Hepatocyte (in vitro differentiated cells): ENCODE measurements around the gene PCBP3. TPM values are rescaled to one million over a fixed set of nuclear protein-coding genes. Genes with fewer than 3 reads are reported as not detected.

Source experiments
- DNase-seq: peaks from one replicate; pipeline ENCODE4 v3.0.0-alpha.2; 2016; ENCODE audit warnings: low spot score
- H2AFZ ChIP-seq: fragments of 200-600 bp; sonication (generic); 2 replicates; pipeline ENCODE4 v1.6.0; 2016; ENCODE audit warnings: antibody characterized with exemption, mild to moderate bottlenecking
- H3K27ac ChIP-seq: fragments of 200-600 bp; sonication (generic); 2 replicates; pipeline ENCODE4 v1.5.1; 2016; ENCODE audit warnings: mild to moderate bottlenecking
- H3K27me3 ChIP-seq: fragments of 200-600 bp; sonication (generic); 2 replicates; pipeline ENCODE4 v1.6.1; 2016
- H3K36me3 ChIP-seq: fragments of 200-600 bp; sonication (generic); replicated peaks from 2 replicates; pipeline ENCODE4 v1.5.1; 2016; ENCODE audit warnings: low read depth; ENCODE audit not compliant: insufficient read depth
- H3K4me1 ChIP-seq: fragments of 200-600 bp; sonication (generic); 2 replicates; pipeline ENCODE4 v1.5.1; 2016; ENCODE audit warnings: mild to moderate bottlenecking, moderate library complexity; ENCODE audit not compliant: insufficient read depth
- H3K4me2 ChIP-seq: fragments of 200-600 bp; sonication (generic); 2 replicates; pipeline ENCODE4 v1.6.0; 2016
- H3K4me3 ChIP-seq: fragments of 200-600 bp; sonication (generic); 2 replicates; pipeline ENCODE4 v1.5.1; 2016; ENCODE audit warnings: mild to moderate bottlenecking
- H3K79me2 ChIP-seq: fragments of 200-600 bp; sonication (generic); 2 replicates; pipeline ENCODE4 v1.6.0; 2017; ENCODE audit warnings: mild to moderate bottlenecking
- H3K9me2 ChIP-seq: fragments of 200-600 bp; sonication (generic); replicated peaks from 2 replicates; pipeline ENCODE4 v1.6.0; 2017; ENCODE audit warnings: mild to moderate bottlenecking; ENCODE audit not compliant: insufficient read depth
- H3K9me3 ChIP-seq: fragments of 200-600 bp; sonication (generic); 2 replicates; pipeline ENCODE4 v1.5.1; 2016; ENCODE audit warnings: low read depth, mild to moderate bottlenecking
- H4K20me1 ChIP-seq: fragments of 200-600 bp; sonication (generic); 2 replicates; pipeline ENCODE4 v1.6.0; 2016; ENCODE audit warnings: mild to moderate bottlenecking; ENCODE audit not compliant: insufficient read depth, poor library complexity, severe bottlenecking
- EZH2 ChIP-seq: fragments of 200-600 bp; sonication (generic); IDR thresholded peaks from 2 replicates; pipeline ENCODE4 v1.6.1; 2016; ENCODE audit warnings: antibody characterized with exemption, mild to moderate bottlenecking, borderline replicate concordance
- EZH2phosphoT487 ChIP-seq: fragments of 200-600 bp; sonication (generic); IDR thresholded peaks from one replicate; pipeline ENCODE4 v1.6.1; 2018; ENCODE audit warnings: antibody characterized with exemption, mild to moderate bottlenecking, low read depth, moderate library complexity; ENCODE audit not compliant: unreplicated experiment, severe bottlenecking
- WGBS: methylation state at CpG from one replicate; pipeline ENCODE4 v1.1.6; 2016; ENCODE audit warnings: low lambda C conversion rate; ENCODE audit errors: missing lambda C conversion rate; 5-methylcytosine and 5-hydroxymethylcytosine counted together
- polyA plus RNA-seq: library from polyadenylated mRNA; unstranded; fragments of >200 nt; fragmentation: Nextera tagmentation; extraction: Ambion mirVana; gene quantifications from 2 replicates; pipeline ENCODE4 v1.2.1, GENCODE V29; 2016
- total RNA-seq: library from RNA; depleted of rRNA; stranded (reverse); fragments of >200 nt; gene quantifications from 2 replicates; pipeline ENCODE4 v1.2.3, GENCODE V29; 2014
- TF ChIP-seq, protein P1 (sequence below): fragments of 200-600 bp; sonication (generic); IDR thresholded peaks from 2 replicates; pipeline ENCODE4 v1.5.1; 2016; ENCODE audit warnings: antibody characterized with exemption, mild to moderate bottlenecking; ENCODE audit not compliant: poor library complexity

Gene PCBP3
- total and polyA plus RNA-seq, 2 experiments from 2014 or later: 3.1 to 8.8 TPM

DNA sequence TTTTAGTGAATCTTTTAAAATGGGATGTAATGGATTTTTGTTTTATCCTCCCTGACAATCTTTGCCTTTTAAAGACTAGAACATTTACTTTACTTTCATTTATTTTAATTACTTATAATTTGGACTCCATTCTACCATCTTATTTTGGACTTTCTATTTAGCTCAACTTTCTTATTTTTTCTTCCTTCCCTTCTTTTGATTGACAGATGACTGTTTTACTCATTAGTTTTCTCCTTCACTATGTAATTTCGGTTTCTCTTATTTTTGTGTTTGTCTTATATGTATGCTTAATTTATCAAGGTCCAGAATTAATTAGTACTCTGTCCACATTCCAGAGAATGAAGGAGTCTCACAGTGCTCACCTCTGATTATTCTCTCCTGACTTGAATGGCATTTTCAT, 109.9 kb downstream of the PCBP3 start:
- Histone ChIP-seq H3K27ac (no peak overlapping the region), H3K9me2 (no peaks in the 10 kb centered on the region), H3K4me2 (no peak overlapping the region), H4K20me1 (no peaks in the 10 kb centered on the region), H3K4me1 (no peaks in the 10 kb centered on the region), H3K4me3 (no peak overlapping the region), H3K9me3 (no peaks in the 10 kb centered on the region), H2AFZ (no peak overlapping the region), H3K79me2 (no peaks in the 10 kb centered on the region), H3K27me3 (no peaks in the 10 kb centered on the region), H3K36me3 (no peaks in the 10 kb centered on the region)
- TF ChIP-seq EZH2phosphoT487 (no peak), EZH2 (no peak)
- TF ChIP-seq, protein P1, sequence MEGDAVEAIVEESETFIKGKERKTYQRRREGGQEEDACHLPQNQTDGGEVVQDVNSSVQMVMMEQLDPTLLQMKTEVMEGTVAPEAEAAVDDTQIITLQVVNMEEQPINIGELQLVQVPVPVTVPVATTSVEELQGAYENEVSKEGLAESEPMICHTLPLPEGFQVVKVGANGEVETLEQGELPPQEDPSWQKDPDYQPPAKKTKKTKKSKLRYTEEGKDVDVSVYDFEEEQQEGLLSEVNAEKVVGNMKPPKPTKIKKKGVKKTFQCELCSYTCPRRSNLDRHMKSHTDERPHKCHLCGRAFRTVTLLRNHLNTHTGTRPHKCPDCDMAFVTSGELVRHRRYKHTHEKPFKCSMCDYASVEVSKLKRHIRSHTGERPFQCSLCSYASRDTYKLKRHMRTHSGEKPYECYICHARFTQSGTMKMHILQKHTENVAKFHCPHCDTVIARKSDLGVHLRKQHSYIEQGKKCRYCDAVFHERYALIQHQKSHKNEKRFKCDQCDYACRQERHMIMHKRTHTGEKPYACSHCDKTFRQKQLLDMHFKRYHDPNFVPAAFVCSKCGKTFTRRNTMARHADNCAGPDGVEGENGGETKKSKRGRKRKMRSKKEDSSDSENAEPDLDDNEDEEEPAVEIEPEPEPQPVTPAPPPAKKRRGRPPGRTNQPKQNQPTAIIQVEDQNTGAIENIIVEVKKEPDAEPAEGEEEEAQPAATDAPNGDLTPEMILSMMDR: no peak
- DNase-seq: no peak
- WGBS: 87% methylated on average over 1 of the region's 1 CpG

DNA sequence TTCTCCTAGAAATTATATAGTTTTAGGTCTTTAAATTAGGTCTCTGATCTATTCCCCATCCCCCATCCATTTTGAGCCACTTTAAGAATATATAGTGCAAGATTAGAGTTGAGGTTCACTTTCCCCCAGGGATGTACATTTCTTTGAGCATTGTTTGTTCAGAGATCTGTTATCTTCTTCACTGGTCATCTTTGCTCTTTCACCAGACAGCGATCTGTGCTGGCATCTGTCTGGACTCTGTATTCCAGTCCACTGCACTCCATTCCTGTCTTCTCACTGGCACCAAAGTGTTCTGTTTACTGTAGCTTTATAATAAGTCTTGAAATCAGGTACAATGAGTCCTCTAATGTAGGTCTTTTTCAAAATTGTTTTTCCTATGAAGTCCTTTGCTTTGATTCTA, 112.5 kb downstream of the PCBP3 start:
- DNase-seq: no peak
- Histone ChIP-seq H3K27ac (no peak overlapping the region), H3K36me3 (no peaks in the 10 kb centered on the region), H3K4me1 (no peaks in the 10 kb centered on the region), H3K4me2 (no peak overlapping the region), H4K20me1 (no peaks in the 10 kb centered on the region), H3K4me3 (no peak overlapping the region), H2AFZ (no peak overlapping the region), H3K27me3 (no peaks in the 10 kb centered on the region), H3K79me2 (no peaks in the 10 kb centered on the region), H3K9me2 (no peaks in the 10 kb centered on the region), H3K9me3 (no peaks in the 10 kb centered on the region)
- 42% methylated on average over 1 of the region's 1 CpG for WGBS
- no peak for TF ChIP-seq EZH2phosphoT487
- TF ChIP-seq, protein P1: no peak
- TF ChIP-seq EZH2: no peak

DNA sequence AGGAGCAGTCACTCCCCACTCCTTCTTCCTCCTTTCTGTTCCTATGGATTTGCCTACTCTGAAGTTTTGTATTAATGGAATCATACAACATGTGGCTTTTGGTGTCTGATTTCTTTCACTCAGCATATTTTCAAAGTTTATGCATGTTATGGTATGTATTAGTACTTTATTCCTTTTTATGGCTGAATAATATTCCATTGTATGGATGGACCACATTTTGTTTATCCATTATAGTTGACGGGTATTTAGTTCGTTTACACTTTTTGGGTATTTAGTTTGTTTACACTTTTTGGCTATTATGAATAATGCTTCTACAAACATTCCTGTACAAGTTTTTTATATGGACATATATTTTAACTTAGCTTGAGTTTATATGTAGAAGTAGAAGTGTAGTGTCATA, 113.1 kb downstream of the PCBP3 start:
- Histone ChIP-seq H3K27ac (no peak overlapping the region), H3K9me3 (no peaks in the 10 kb centered on the region), H3K36me3 (no peaks in the 10 kb centered on the region), H4K20me1 (no peaks in the 10 kb centered on the region), H3K27me3 (no peaks in the 10 kb centered on the region), H3K9me2 (no peaks in the 10 kb centered on the region), H2AFZ (no peak overlapping the region), H3K79me2 (no peaks in the 10 kb centered on the region), H3K4me1 (no peaks in the 10 kb centered on the region), H3K4me2 (no peak overlapping the region), H3K4me3 (no peak overlapping the region)
- TF ChIP-seq, protein P1: no peak
- no peak for TF ChIP-seq EZH2phosphoT487
- no peak for TF ChIP-seq EZH2
- no peak for DNase-seq
- WGBS: 91% methylated on average over 2 of the region's 2 CpGs

DNA sequence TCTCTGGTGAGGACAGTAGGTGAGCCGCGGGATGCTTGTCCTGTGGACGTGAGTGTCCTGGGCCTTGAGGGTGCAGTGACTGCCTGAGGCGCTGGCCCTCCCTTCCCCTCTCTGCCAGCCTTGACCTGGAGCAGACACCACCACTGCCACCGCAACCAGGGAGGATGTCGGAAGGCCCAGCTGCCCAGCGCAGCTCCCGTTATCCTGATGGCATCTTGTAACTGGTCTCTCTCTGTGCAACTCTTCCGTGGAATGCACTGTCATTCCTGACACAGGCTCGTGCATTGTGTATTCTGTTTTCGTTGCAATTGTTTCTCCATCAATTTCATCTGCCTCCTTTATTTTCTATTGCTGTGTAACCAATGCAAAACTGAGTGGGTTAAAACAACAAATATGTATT, 118.2 kb downstream of the PCBP3 start:
- WGBS: 95% methylated on average over 11 of the region's 11 CpGs
- no peak for DNase-seq
- Histone ChIP-seq H3K4me2 (no peak overlapping the region), H3K27ac (no peak overlapping the region), H2AFZ (no peak overlapping the region), H3K4me1 (no peaks in the 10 kb centered on the region), H3K4me3 (no peak overlapping the region), H3K9me3 (no peaks in the 10 kb centered on the region), H3K36me3 (no peaks in the 10 kb centered on the region), H4K20me1 (no peaks in the 10 kb centered on the region), H3K27me3 (no peaks in the 10 kb centered on the region), H3K9me2 (no peaks in the 10 kb centered on the region), H3K79me2 (no peaks in the 10 kb centered on the region)
- TF ChIP-seq, protein P1: no peak
- TF ChIP-seq EZH2 (no peak), EZH2phosphoT487 (no peak)
